Activated CD4-positive, alpha-beta T cell treated with anti-CD3 and anti-CD28 coated beads, Interleukin-2, amount 50 U/mL, for 16 hours (primary cell): ENCODE measurements around the gene PGBD5.
A peak's percentile ranks its signal among the peaks of the same experiment; 100 is the strongest.

Source experiments
- DNase-seq: peaks from one replicate; pipeline ENCODE4 v3.0.0-alpha.2; 2020

Gene PGBD5

GRCh38 chr1:230345139-230345885 lies 80.8 kb downstream of the PGBD5 start:
- no peak for DNase-seq

- no peak for DNase-seq
Observed at GRCh38 chr1:230342699-230343098, 83.4 kb downstream of the PGBD5 start.

- no peak for DNase-seq
Observed at GRCh38 chr1:230342019-230342418, 84.1 kb downstream of the PGBD5 start.

- no peak for DNase-seq
Observed at GRCh38 chr1:230341162-230341546, 85.0 kb downstream of the PGBD5 start.

GRCh38 chr1:230340526-230341161 lies 85.5 kb downstream of the PGBD5 start:
- DNase-seq: no peak

- DNase-seq: no peak
Observed at GRCh38 chr1:230339033-230339432, 87.1 kb downstream of the PGBD5 start.

- no peak for DNase-seq
Observed at GRCh38 chr1:230337266-230337665, 88.9 kb downstream of the PGBD5 start.

GRCh38 chr1:230335861-230336522 lies 90.1 kb downstream of the PGBD5 start:
- DNase-seq: no peak

GRCh38 chr1:230334447-230334837 lies 91.7 kb downstream of the PGBD5 start:
- no peak for DNase-seq

- DNase-seq: no peak
Observed at GRCh38 chr1:230333590-230334446, 92.3 kb downstream of the PGBD5 start.

- no peak for DNase-seq
Observed at GRCh38 chr1:230332575-230333066, 93.5 kb downstream of the PGBD5 start.

GRCh38 chr1:230332061-230332460 lies 94.1 kb downstream of the PGBD5 start:
- DNase-seq: no peak

- no peak for DNase-seq
Observed at GRCh38 chr1:230330157-230330556, 96.0 kb downstream of the PGBD5 start.

GRCh38 chr1:230328342-230329015 lies 97.7 kb downstream of the PGBD5 start:
- DNase-seq: no peak

GRCh38 chr1:230327892-230328284 lies 98.2 kb downstream of the PGBD5 start:
- DNase-seq: peak; percentile 81

GRCh38 chr1:230326971-230327891 lies 98.9 kb downstream of the PGBD5 start:
- DNase-seq: no peak

- no peak for DNase-seq
Observed at GRCh38 chr1:230323686-230324085, 102.4 kb downstream of the PGBD5 start.

GRCh38 chr1:230322967-230323547 lies 103.1 kb downstream of the PGBD5 start:
- no peak for DNase-seq

- DNase-seq: no peak
Observed at GRCh38 chr1:230322421-230322756, 103.7 kb downstream of the PGBD5 start.

- DNase-seq: no peak
Observed at GRCh38 chr1:230321741-230322420, 104.3 kb downstream of the PGBD5 start.
